Ishikawa (cell line): ENCODE results near the gene MRAP.

ENCODE experiments used
- CEBPB ChIP-seq: IDR thresholded peaks from 2 replicates; pipeline ENCODE4 v1.6.1; 2012
- CREB1 ChIP-seq: IDR thresholded peaks from 2 replicates; pipeline ENCODE4 v1.6.1; 2012; ENCODE audit warnings: low read depth
- EGR1 ChIP-seq: IDR thresholded peaks from 2 replicates; pipeline ENCODE4 v1.6.1; 2012
- EP300 ChIP-seq: IDR thresholded peaks from 2 replicates; pipeline ENCODE4 v1.6.1; 2012; ENCODE audit warnings: borderline replicate concordance
- FOXM1 ChIP-seq: IDR thresholded peaks from 2 replicates; pipeline ENCODE4 v1.6.1; 2012; ENCODE audit warnings: low read depth, borderline replicate concordance
- MAX ChIP-seq: IDR thresholded peaks from 2 replicates; pipeline ENCODE4 v1.6.1; 2012
- NFIC ChIP-seq: IDR thresholded peaks from 2 replicates; pipeline ENCODE4 v1.6.1; 2012
- RAD21 ChIP-seq: IDR thresholded peaks from 2 replicates; pipeline ENCODE4 v1.6.1; 2012; ENCODE audit warnings: low read depth
- TAF1 ChIP-seq: IDR thresholded peaks from 2 replicates; pipeline ENCODE4 v1.6.1; 2012; ENCODE audit warnings: low read depth, mild to moderate bottlenecking
- TCF12 ChIP-seq: IDR thresholded peaks from 2 replicates; pipeline ENCODE4 v1.6.1; 2012; ENCODE audit warnings: low read depth
- TEAD4 ChIP-seq: IDR thresholded peaks from 2 replicates; pipeline ENCODE4 v1.6.1; 2012
- USF1 ChIP-seq: IDR thresholded peaks from 2 replicates; pipeline ENCODE4 v1.6.1; 2012
- YY1 ChIP-seq: IDR thresholded peaks from 2 replicates; pipeline ENCODE4 v1.6.1; 2012; ENCODE audit warnings: low read depth
- ZBTB7A ChIP-seq: IDR thresholded peaks from 2 replicates; pipeline ENCODE4 v1.6.1; 2012; ENCODE audit warnings: low read depth
- TF ChIP-seq, protein P1 (sequence below): IDR thresholded peaks from 2 replicates; pipeline ENCODE4 v1.6.1; 2012; ENCODE audit warnings: low read depth, mild to moderate bottlenecking

The MRAP gene

GRCh38 chr21:32330784-32331311 is 32.2 kb downstream of the MRAP start:
- TF ChIP-seq EP300 = no peak

DNA sequence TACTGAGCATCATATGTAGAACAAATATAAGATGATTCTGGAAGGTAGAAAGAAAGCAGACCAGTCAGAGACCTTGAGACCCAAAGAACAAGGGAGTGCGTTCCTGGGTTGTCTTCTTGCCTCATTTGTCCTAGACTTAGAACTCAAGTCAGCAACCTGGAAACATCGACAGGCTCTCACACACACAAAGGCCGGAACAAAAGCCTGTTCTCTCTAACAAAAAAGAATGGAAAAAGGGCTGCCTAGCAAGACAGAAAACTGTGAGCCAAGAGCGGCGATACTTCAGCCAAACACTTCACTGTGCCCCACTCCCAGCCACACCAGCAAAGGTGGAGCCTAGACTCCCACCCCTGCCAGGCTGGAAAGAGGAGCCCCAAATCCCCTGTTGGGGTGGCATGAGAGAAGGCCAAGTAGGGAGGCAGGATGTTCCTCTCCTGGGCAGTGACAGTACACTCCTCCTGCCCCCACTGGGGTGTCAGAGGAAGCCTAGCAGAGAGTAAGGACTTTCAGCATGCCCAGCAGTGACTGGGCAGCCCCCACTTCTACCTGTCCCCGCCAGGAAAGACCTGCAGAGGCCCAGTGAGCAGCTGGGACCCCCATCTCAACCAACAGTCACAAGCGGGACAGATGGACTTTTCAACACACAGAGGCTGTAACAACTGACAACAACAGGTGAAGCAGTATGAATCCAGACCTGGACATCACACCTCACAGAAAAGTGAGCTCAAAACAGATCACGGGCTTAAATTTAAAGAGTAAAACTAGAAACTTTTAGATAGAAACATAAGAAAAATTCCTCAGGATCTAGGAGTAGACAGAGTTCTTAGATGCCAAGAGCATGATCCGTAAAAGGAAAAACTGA is 33.0 kb downstream of the MRAP start:
- no peak for TF ChIP-seq USF1

DNA sequence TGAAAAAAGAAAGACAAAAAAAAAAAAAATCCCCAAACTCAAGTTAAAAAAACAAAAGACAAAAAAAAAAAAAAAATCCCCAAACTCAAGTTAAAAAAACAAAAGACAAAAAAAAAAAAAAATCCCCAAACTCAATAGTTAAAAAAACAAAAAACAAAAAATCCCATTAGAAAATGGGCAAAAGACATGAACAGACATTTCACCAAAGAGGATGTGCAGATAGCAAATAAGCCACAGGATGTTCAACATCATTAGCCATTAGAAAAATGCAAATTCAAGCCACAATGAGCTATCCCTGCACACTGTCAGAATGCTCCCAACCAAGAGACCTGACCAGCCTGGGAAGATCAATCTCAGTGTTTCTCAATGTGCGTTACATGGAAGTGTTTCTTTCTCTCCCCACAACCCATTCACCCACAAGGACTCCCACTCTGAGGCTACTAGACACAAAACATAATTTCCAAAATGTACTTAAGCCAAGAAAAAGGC is 33.9 kb downstream of the MRAP start:
- no peak for TF ChIP-seq EP300
- no peak for TF ChIP-seq ZBTB7A
- TF ChIP-seq MAX = no peak
- no peak for TF ChIP-seq TCF12
- no peak for TF ChIP-seq CREB1
- no peak for TF ChIP-seq RAD21
- TF ChIP-seq FOXM1 = no peak
- TF ChIP-seq TAF1 = no peak
- TF ChIP-seq YY1 = no peak
- no peak for TF ChIP-seq EGR1
- TF ChIP-seq, protein P1, sequence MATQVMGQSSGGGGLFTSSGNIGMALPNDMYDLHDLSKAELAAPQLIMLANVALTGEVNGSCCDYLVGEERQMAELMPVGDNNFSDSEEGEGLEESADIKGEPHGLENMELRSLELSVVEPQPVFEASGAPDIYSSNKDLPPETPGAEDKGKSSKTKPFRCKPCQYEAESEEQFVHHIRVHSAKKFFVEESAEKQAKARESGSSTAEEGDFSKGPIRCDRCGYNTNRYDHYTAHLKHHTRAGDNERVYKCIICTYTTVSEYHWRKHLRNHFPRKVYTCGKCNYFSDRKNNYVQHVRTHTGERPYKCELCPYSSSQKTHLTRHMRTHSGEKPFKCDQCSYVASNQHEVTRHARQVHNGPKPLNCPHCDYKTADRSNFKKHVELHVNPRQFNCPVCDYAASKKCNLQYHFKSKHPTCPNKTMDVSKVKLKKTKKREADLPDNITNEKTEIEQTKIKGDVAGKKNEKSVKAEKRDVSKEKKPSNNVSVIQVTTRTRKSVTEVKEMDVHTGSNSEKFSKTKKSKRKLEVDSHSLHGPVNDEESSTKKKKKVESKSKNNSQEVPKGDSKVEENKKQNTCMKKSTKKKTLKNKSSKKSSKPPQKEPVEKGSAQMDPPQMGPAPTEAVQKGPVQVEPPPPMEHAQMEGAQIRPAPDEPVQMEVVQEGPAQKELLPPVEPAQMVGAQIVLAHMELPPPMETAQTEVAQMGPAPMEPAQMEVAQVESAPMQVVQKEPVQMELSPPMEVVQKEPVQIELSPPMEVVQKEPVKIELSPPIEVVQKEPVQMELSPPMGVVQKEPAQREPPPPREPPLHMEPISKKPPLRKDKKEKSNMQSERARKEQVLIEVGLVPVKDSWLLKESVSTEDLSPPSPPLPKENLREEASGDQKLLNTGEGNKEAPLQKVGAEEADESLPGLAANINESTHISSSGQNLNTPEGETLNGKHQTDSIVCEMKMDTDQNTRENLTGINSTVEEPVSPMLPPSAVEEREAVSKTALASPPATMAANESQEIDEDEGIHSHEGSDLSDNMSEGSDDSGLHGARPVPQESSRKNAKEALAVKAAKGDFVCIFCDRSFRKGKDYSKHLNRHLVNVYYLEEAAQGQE = no peak
- no peak for TF ChIP-seq TEAD4
- TF ChIP-seq USF1 = no peak

DNA sequence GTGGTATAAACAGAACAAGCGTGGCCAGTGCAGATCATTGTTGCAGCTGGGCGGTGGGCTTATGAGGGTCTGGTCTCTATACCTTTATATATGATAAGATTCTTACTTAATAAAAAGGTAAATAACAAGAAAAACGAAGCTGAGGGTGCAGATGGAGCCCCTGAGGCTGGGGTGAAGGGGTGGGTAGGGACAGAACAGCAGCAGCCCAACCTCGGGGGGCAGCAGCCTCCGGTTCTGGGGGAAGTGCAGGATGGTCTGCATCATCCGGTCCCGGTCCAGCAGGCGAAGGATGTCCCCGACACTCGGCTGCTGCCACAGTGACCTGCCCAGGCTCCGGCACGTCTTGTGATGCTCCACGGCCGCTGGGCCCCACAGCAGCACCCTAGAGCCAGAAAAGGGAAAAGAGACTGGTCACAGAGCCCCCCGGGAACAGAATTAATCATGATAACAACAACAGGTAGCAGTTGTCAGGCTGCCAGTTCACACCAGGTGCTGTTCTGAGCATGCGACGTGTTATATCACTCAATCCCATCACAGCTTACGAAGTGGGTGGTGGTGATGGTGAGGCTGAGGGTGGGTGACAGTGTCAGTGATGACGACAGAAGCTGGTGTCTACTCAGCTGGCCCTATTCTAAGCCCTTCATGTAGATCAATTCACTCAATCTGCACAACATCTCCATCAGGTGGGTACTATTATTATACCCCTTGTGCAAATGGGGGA is 35.5 kb downstream of the MRAP start:
- no peak for TF ChIP-seq CREB1
- TF ChIP-seq YY1 = no peak
- no peak for TF ChIP-seq TAF1
- TF ChIP-seq MAX = no peak
- TF ChIP-seq TCF12 = no peak
- TF ChIP-seq RAD21 = no peak
- TF ChIP-seq EGR1 = no peak
- TF ChIP-seq, protein P1 = no peak
- no peak for TF ChIP-seq USF1
- TF ChIP-seq NFIC = no peak
- TF ChIP-seq ZBTB7A = no peak
- TF ChIP-seq FOXM1 = no peak
- TF ChIP-seq EP300 = no peak
- no peak for TF ChIP-seq TEAD4
- TF ChIP-seq CEBPB = no peak

- TF ChIP-seq TCF12 = no peak
Measured at GRCh38 chr21:32334980-32335531, 36.4 kb downstream of the MRAP start.
